Liver (tissue), 9 donors: ENCODE data around the gene KIF17. TPM values are rescaled to one million over a fixed set of nuclear protein-coding genes. Genes with fewer than 3 reads are reported as not detected.

Source experiments
- DNase-seq: peaks from one replicate; pipeline ENCODE4 v3.0.0-alpha.2; 2017; ENCODE audit warnings: low spot score
- H3K27ac ChIP-seq, 2 donors: one replicate each; pipeline ENCODE4 v1.7.0; 2013; ENCODE audit warnings: inconsistent platforms in 2 of 2, low read length in 2 of 2, control low read depth in 1 of 2, low read depth in 1 of 2, mild to moderate bottlenecking in 1 of 2
- H3K27me3 ChIP-seq, 4 donors: one replicate each; pipeline versions ENCODE4 v1.6.1 to v1.7.0; 2013; ENCODE audit warnings: low read length in 3 of 4, inconsistent platforms in 1 of 4, mild to moderate bottlenecking in 1 of 4, moderate library complexity in 1 of 4; ENCODE audit not compliant: control insufficient read depth in 4 of 4, insufficient read depth in 4 of 4
- H3K36me3 ChIP-seq, 4 donors: one replicate each; pipeline versions ENCODE4 v1.6.1 to v1.7.0; 2013; ENCODE audit warnings: low read length in 3 of 4, mild to moderate bottlenecking in 3 of 4, low read depth in 1 of 4, moderate library complexity in 1 of 4; ENCODE audit not compliant: control insufficient read depth in 4 of 4, insufficient read depth in 3 of 4
- H3K4me1 ChIP-seq, 4 donors: one replicate each; pipeline versions ENCODE4 v1.6.1 to v1.7.0; 2013; ENCODE audit warnings: low read length in 3 of 4, mild to moderate bottlenecking in 3 of 4, moderate library complexity in 1 of 4; ENCODE audit not compliant: control insufficient read depth in 4 of 4, insufficient read depth in 4 of 4
- H3K4me3 ChIP-seq, 3 donors: one replicate each; pipeline versions ENCODE4 v1.6.1 to v1.7.0; 2013; ENCODE audit warnings: low read length in 3 of 3, control low read depth in 1 of 3, low read depth in 1 of 3, mild to moderate bottlenecking in 1 of 3
- H3K9ac ChIP-seq, 2 donors: one replicate each; pipeline ENCODE4 v1.7.0; 2013; ENCODE audit warnings: low read length in 2 of 2, mild to moderate bottlenecking in 2 of 2, moderate library complexity in 2 of 2, control low read depth in 1 of 2, low read depth in 1 of 2
- H3K9me3 ChIP-seq, 4 donors: one replicate each; pipeline versions ENCODE4 v1.6.1 to v1.7.0; 2013; ENCODE audit warnings: low read length in 3 of 4; ENCODE audit not compliant: control insufficient read depth in 4 of 4
- ATF3 ChIP-seq: IDR thresholded peaks from 2 replicates; pipeline ENCODE4 v1.6.1; 2016; ENCODE audit warnings: antibody characterized with exemption
- FOXA1 ChIP-seq: IDR thresholded peaks from 2 replicates; pipeline ENCODE4 v1.6.1; 2016; ENCODE audit warnings: antibody characterized with exemption
- FOXA2 ChIP-seq: IDR thresholded peaks from 2 replicates; pipeline ENCODE4 v1.6.1; 2016; ENCODE audit warnings: antibody characterized with exemption
- GABPA ChIP-seq, 2 donors: IDR thresholded peaks in 1 of 2; conservative IDR thresholded peaks in 1 of 2; 2 replicates each; pipeline ENCODE4 v1.6.1; 2016; ENCODE audit warnings: antibody characterized with exemption in 2 of 2, mild to moderate bottlenecking in 1 of 2, moderate library complexity in 1 of 2
- HNF4A ChIP-seq, 2 donors: conservative IDR thresholded peaks; 2 replicates each; pipeline ENCODE4 v1.6.1; 2016; ENCODE audit warnings: antibody characterized with exemption in 2 of 2, mild to moderate bottlenecking in 2 of 2
- JUND ChIP-seq, 2 donors: IDR thresholded peaks; 2 replicates each; pipeline ENCODE4 v1.6.1; 2016; ENCODE audit warnings: antibody characterized with exemption in 2 of 2
- MAX ChIP-seq: IDR thresholded peaks from 2 replicates; pipeline ENCODE4 v1.6.1; 2016; ENCODE audit warnings: antibody characterized with exemption
- NR2F2 ChIP-seq: IDR thresholded peaks from 2 replicates; pipeline ENCODE4 v1.6.1; 2016; ENCODE audit warnings: antibody characterized with exemption
- RAD21 ChIP-seq, 2 donors: IDR thresholded peaks; 2 replicates each; pipeline ENCODE4 v1.6.1; 2016; ENCODE audit warnings: antibody characterized with exemption in 2 of 2, mild to moderate bottlenecking in 2 of 2
- REST ChIP-seq: IDR thresholded peaks from 2 replicates; pipeline ENCODE4 v1.6.1; 2016; ENCODE audit warnings: antibody characterized with exemption, mild to moderate bottlenecking
- RXRA ChIP-seq, 2 donors: IDR thresholded peaks; 2 replicates each; pipeline ENCODE4 v1.6.1; 2017 to 2018; ENCODE audit warnings: antibody characterized with exemption in 2 of 2, mild to moderate bottlenecking in 1 of 2
- SP1 ChIP-seq: IDR thresholded peaks from 2 replicates; pipeline ENCODE4 v1.6.1; 2018; ENCODE audit warnings: antibody characterized with exemption, mild to moderate bottlenecking
- YY1 ChIP-seq: IDR thresholded peaks from 2 replicates; pipeline ENCODE4 v1.6.1; 2016; ENCODE audit warnings: antibody characterized with exemption, mild to moderate bottlenecking
- WGBS: extraction: QIAGEN DNeasy Blood & Tissue Kit; methylation state at CpG from one replicate; pipeline ENCODE4 v1.1.7; 2013; 5-methylcytosine and 5-hydroxymethylcytosine counted together
- polyA plus RNA-seq, 2 donors: library from polyadenylated mRNA; stranded (reverse) in 1 of 2; unstranded in 1 of 2; fragments of 200-250 nt in 1 of 2; fragments of >200 nt in 1 of 2; fragmentation: Nextera tagmentation in 1 of 2; extraction: Ambion mirVana in 1 of 2; gene quantifications; one replicate each; pipeline versions ENCODE4 v1.2.1 to v1.2.3, GENCODE V29; 2013 to 2015
- total RNA-seq, 2 donors: library from RNA; depleted of rRNA; stranded (reverse); fragments of >200 nt; gene quantifications; one replicate each; pipeline ENCODE4 v1.2.3, GENCODE V29; 2014
- TF ChIP-seq, protein P1 (sequence below): IDR thresholded peaks from 2 replicates; pipeline ENCODE4 v1.6.1; 2016; ENCODE audit warnings: antibody characterized with exemption
- donor health status: healthy.
- donor health status: healthy.
- donor health status: healthy.
- donor health status: healthy.
- donor health status: healthy.

The KIF17 gene
- total and polyA plus RNA-seq, 4 donors = 1.0 to 2.7 (median 2.0) TPM

- Histone ChIP-seq H3K9me3 (no peaks in the 10 kb centered on the region), H3K27ac (no peak overlapping the region), H3K27me3 (no peaks in the 10 kb centered on the region), H3K36me3 (peaks cover 6 to 29% (median 21%) of the 10 kb centered on the region in 4 donors), H3K9ac (peak overlapping the region; percentile 75 to 96), H3K4me1 (peaks cover 0 to 26% (median 20%) of the 10 kb centered on the region in 4 donors), H3K4me3 (peak overlapping the region; percentile 80 to 95 (median 84))
- no peak for TF ChIP-seq RAD21 (IDR thresholded peaks at IDR 0.05)
- no peak for TF ChIP-seq JUND (IDR thresholded peaks at IDR 0.05)
- no peak for TF ChIP-seq GABPA (IDR thresholded peaks at IDR 0.05 in 1 of 2, conservative IDR thresholded peaks at IDR 0.05 in 1 of 2)
- no peak for TF ChIP-seq ATF3
- no peak for TF ChIP-seq FOXA1
- no peak for TF ChIP-seq HNF4A (conservative IDR thresholded peaks at IDR 0.05)
- TF ChIP-seq, protein P1, sequence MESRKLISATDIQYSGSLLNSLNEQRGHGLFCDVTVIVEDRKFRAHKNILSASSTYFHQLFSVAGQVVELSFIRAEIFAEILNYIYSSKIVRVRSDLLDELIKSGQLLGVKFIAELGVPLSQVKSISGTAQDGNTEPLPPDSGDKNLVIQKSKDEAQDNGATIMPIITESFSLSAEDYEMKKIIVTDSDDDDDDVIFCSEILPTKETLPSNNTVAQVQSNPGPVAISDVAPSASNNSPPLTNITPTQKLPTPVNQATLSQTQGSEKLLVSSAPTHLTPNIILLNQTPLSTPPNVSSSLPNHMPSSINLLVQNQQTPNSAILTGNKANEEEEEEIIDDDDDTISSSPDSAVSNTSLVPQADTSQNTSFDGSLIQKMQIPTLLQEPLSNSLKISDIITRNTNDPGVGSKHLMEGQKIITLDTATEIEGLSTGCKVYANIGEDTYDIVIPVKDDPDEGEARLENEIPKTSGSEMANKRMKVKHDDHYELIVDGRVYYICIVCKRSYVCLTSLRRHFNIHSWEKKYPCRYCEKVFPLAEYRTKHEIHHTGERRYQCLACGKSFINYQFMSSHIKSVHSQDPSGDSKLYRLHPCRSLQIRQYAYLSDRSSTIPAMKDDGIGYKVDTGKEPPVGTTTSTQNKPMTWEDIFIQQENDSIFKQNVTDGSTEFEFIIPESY = no peak
- TF ChIP-seq SP1 = no peak
- no peak for TF ChIP-seq REST
- TF ChIP-seq FOXA2 = no peak
- no peak for TF ChIP-seq NR2F2
- no peak for TF ChIP-seq YY1
- no peak for TF ChIP-seq RXRA (IDR thresholded peaks at IDR 0.05)
- TF ChIP-seq MAX = no peak
- 18% methylated on average over 3 of the region's 3 CpGs for WGBS
- no peak for DNase-seq
Measured at GRCh38 chr1:20660363-20660762, 57.4 kb downstream of the KIF17 start.

DNA sequence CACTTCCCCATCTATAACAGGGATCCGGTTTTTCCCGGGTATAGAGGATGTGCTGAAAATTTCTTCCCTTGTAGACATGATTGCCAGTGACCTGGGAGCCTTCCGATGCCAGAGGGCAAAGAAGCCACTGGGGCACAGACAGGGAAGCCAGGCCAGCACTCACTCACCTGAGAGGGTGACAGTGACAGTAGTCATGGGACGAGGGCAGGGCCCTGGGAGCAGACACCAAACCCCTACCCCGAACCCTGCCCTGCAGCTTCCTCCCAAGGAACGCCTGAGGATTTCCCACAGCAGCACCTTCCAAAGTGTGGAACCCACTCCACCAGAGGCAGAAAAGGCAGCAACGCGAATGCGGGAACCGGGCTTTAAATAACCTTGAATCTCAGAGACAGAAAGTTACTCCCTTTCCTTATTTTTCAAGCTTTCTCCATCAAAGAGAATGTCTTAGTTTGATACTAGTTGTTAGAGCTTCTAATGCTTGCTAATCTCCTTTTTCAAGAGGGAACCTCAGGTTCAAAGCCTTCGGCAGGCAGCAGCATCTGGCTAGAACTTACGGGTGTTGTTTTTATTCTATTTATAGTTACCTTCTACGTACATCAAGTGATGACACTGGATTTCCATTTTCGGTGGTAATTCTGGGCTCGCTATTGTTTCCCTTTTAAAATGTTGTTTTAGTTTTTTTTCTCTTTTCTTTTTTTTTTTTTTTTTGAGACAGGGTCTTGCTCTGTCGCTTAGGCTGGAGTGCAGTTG is 59.5 kb downstream of the KIF17 start:
- H3K36me3 ChIP-seq = peaks cover 15 to 46% (median 33%) of the 10 kb centered on the region in 4 donors
- WGBS = 91% methylated on average over 16 of the region's 16 CpGs
- no peaks in the 10 kb centered on the region for H3K9me3 ChIP-seq
- DNase-seq = no peak
- H3K9ac ChIP-seq = no peak overlapping the region
- H3K4me3 ChIP-seq = no peak overlapping the region
- TF ChIP-seq FOXA1 = no peak
- no peak for TF ChIP-seq GABPA (IDR thresholded peaks at IDR 0.05 in 1 of 2, conservative IDR thresholded peaks at IDR 0.05 in 1 of 2)
- no peak for TF ChIP-seq YY1
- H3K27ac ChIP-seq = no peak overlapping the region
- H3K4me1 ChIP-seq = peaks cover 0 to 26% (median 20%) of the 10 kb centered on the region in 4 donors
- H3K27me3 ChIP-seq = no peaks in the 10 kb centered on the region
